Nephron progenitor cell (in vitro differentiated cells): ENCODE measurements around the gene USP6NL.
A peak's percentile ranks its signal among the peaks of the same experiment; 100 is the strongest.

Source experiments
- DNase-seq: peaks from one replicate; pipeline ENCODE4 v3.0.0; 2021
- H3K27ac Mint-ChIP-seq: 2 replicates; pipeline ENCODE4 v1.8.0; 2021; ENCODE audit warnings: mild to moderate bottlenecking, moderate library complexity, mixed read lengths
- H3K27me3 Mint-ChIP-seq: 2 replicates; pipeline ENCODE4 v1.8.0; 2021; ENCODE audit warnings: mild to moderate bottlenecking, low read depth, mixed read lengths; ENCODE audit not compliant: poor library complexity
- H3K36me3 Mint-ChIP-seq: 2 replicates; pipeline ENCODE4 v1.8.0; 2021; ENCODE audit warnings: low read depth, mixed read lengths
- H3K4me1 Mint-ChIP-seq: 2 replicates; pipeline ENCODE4 v1.8.0; 2021; ENCODE audit warnings: mixed read lengths
- H3K4me3 Mint-ChIP-seq: 2 replicates; pipeline ENCODE4 v1.8.0; 2021; ENCODE audit warnings: mild to moderate bottlenecking, moderate library complexity, mixed read lengths
- H3K9me3 Mint-ChIP-seq: 2 replicates; pipeline ENCODE4 v1.8.0; 2021; ENCODE audit warnings: mild to moderate bottlenecking, moderate library complexity, mixed read lengths
- CTCF ChIP-seq: fragments of 200-600 bp; sonication (generic); IDR thresholded peaks from 2 replicates; pipeline ENCODE4 v1.5.0; 2021; ENCODE audit warnings: antibody characterized with exemption

USP6NL gene

GRCh38 chr10:11530806-11531205 is 80.6 kb downstream of the USP6NL start:
- Mint-ChIP-seq H3K36me3 (peaks cover 20% of the 10 kb centered on the region), H3K27me3 (peaks cover 3% of the 10 kb centered on the region), H3K27ac (no peak overlapping the region), H3K9me3 (no peaks in the 10 kb centered on the region), H3K4me3 (no peak overlapping the region), H3K4me1 (peaks cover 60% of the 10 kb centered on the region)
- TF ChIP-seq CTCF, result no peak
- DNase-seq, result no peak

- no peak for TF ChIP-seq CTCF
- DNase-seq, result no peak
- Mint-ChIP-seq H3K27me3 (peaks cover 3% of the 10 kb centered on the region), H3K9me3 (no peaks in the 10 kb centered on the region), H3K4me3 (no peak overlapping the region), H3K36me3 (peaks cover 22% of the 10 kb centered on the region), H3K27ac (no peak overlapping the region), H3K4me1 (peaks cover 48% of the 10 kb centered on the region)
Measured at GRCh38 chr10:11529276-11529903, 82.1 kb downstream of the USP6NL start.

- Mint-ChIP-seq H3K4me1 (peaks cover 37% of the 10 kb centered on the region), H3K36me3 (peaks cover 32% of the 10 kb centered on the region), H3K4me3 (no peak overlapping the region), H3K9me3 (no peaks in the 10 kb centered on the region), H3K27me3 (peaks cover 3% of the 10 kb centered on the region), H3K27ac (peak overlapping the region; percentile 40)
- DNase-seq, result no peak
- TF ChIP-seq CTCF, result no peak
Measured at GRCh38 chr10:11528286-11528685, 83.2 kb downstream of the USP6NL start.

GRCh38 chr10:11527691-11528255 is 83.7 kb downstream of the USP6NL start:
- Mint-ChIP-seq H3K9me3 (no peaks in the 10 kb centered on the region), H3K36me3 (peaks cover 37% of the 10 kb centered on the region), H3K27me3 (peaks cover 3% of the 10 kb centered on the region), H3K4me1 (peaks cover 32% of the 10 kb centered on the region), H3K27ac (peak overlapping the region; percentile 19), H3K4me3 (no peak overlapping the region)
- no peak for TF ChIP-seq CTCF
- DNase-seq, result no peak

- H3K4me3 Mint-ChIP-seq, result no peak overlapping the region
- peaks cover 43% of the 10 kb centered on the region for H3K36me3 Mint-ChIP-seq
- TF ChIP-seq CTCF, result no peak
- H3K9me3 Mint-ChIP-seq, result no peaks in the 10 kb centered on the region
- peaks cover 26% of the 10 kb centered on the region for H3K4me1 Mint-ChIP-seq
- H3K27ac Mint-ChIP-seq, result peak overlapping the region; percentile 83
- H3K27me3 Mint-ChIP-seq, result peaks cover 3% of the 10 kb centered on the region
- DNase-seq, result no peak
Measured at GRCh38 chr10:11527068-11527467, 84.4 kb downstream of the USP6NL start.

- no peak for DNase-seq
- Mint-ChIP-seq H3K36me3 (peaks cover 46% of the 10 kb centered on the region), H3K4me3 (no peak overlapping the region), H3K9me3 (no peaks in the 10 kb centered on the region), H3K4me1 (peaks cover 23% of the 10 kb centered on the region), H3K27me3 (peaks cover 3% of the 10 kb centered on the region), H3K27ac (peak overlapping the region; percentile 60)
- no peak for TF ChIP-seq CTCF
Measured at GRCh38 chr10:11525503-11525902, 85.9 kb downstream of the USP6NL start.
